Right lobe of liver (tissue), 4 donors: ENCODE data around the gene NPRL2.
"Not testable (repeated sequence)": the region's sequence is repeated elsewhere in the genome, so short reads cannot be mapped to it uniquely, and the experiment has no call there.

Experiments used
- POLR2A ChIP-seq: fragments of 450-650 bp; IDR thresholded peaks from one replicate; pipeline ENCODE4 v1.6.1; 2017; ENCODE audit warnings: antibody characterized with exemption, mild to moderate bottlenecking
- TF ChIP-seq, protein P1 (sequence below), 4 donors: fragments of 200-600 bp in 3 of 4; fragments of 450-650 bp in 1 of 4; IDR thresholded peaks; one replicate each; pipeline versions ENCODE4 v1.5.1 to v1.8.0; 2016 to 2022; ENCODE audit warnings: antibody characterized with exemption in 4 of 4, mild to moderate bottlenecking in 2 of 4
- donor health status: DM: no; HTN: no; CAD: no.
- donor health status: DM: no; HTN: no; CAD: no.
- donor health status: DM: no; HTN: yes; CAD: no.

GRCh38 chr3:50312041-50312440 lies 38.5 kb downstream of the NPRL2 start:
- TF ChIP-seq, protein P1, sequence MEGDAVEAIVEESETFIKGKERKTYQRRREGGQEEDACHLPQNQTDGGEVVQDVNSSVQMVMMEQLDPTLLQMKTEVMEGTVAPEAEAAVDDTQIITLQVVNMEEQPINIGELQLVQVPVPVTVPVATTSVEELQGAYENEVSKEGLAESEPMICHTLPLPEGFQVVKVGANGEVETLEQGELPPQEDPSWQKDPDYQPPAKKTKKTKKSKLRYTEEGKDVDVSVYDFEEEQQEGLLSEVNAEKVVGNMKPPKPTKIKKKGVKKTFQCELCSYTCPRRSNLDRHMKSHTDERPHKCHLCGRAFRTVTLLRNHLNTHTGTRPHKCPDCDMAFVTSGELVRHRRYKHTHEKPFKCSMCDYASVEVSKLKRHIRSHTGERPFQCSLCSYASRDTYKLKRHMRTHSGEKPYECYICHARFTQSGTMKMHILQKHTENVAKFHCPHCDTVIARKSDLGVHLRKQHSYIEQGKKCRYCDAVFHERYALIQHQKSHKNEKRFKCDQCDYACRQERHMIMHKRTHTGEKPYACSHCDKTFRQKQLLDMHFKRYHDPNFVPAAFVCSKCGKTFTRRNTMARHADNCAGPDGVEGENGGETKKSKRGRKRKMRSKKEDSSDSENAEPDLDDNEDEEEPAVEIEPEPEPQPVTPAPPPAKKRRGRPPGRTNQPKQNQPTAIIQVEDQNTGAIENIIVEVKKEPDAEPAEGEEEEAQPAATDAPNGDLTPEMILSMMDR (IDR thresholded peaks at IDR 0.05) = not testable (repeated sequence)
- TF ChIP-seq POLR2A = not testable (repeated sequence)
